ENCODE measurements around the gene TMEM219. TPM values are rescaled to one million over a fixed set of nuclear protein-coding genes. Genes with fewer than 3 reads are reported as not detected.

Gene TMEM219
- total and polyA plus RNA-seq, 10 of the 15 experiments (the other 5 are each of a cell fraction or from before 2014, with no cell fraction given) = 33.6 to 74.6 (median 56.5) TPM

- TF ChIP-seq POU2F2 (IDR thresholded peaks at IDR 0.05; ENCODE audit: borderline replicate concordance, low read depth, low read length) = peak; percentile 56; the same call in 1 of the 3 replicates
- TF ChIP-seq NKRF (conservative IDR thresholded peaks at IDR 0.05) = peak; percentile 65
- peak; percentile 59; the same call in 1 of the 2 replicates for TF ChIP-seq E2F4 (IDR thresholded peaks at IDR 0.05; ENCODE audit: low read depth, low read length)
- peak; percentile 83 for TF ChIP-seq SMAD5 (IDR thresholded peaks at IDR 0.05; ENCODE audit: low read depth)
- no peak for TF ChIP-seq ZNF217 (IDR thresholded peaks at IDR 0.05)
- TF ChIP-seq ZNF384 (IDR thresholded peaks at IDR 0.05; ENCODE audit: borderline replicate concordance, low read depth, low read length) = no peak
- no peak for TF ChIP-seq IRF3 (IDR thresholded peaks at IDR 0.05)
- TF ChIP-seq ETV6 (conservative IDR thresholded peaks at IDR 0.05 in 1 of 2, IDR thresholded peaks at IDR 0.05 in 1 of 2; ENCODE audit: borderline replicate concordance in 1 of 2, low read depth in 1 of 2) = no peak
These were observed 35.8 kb upstream of the TMEM219 start, which contains the start of gene KCTD13 (continued) for GRCh38 chr16:29925781-29926710.

Measured in GM12878 (cell line).